GM23248 (cell line): Measurements from ENCODE around the gene MAGEA2B.
"Not testable (repeated sequence)": the region's sequence is repeated elsewhere in the genome, so short reads cannot be mapped to it uniquely, and the experiment has no call there.

Source experiments
- EZH2 ChIP-seq: fragments of 200-600 bp; sonication (generic); IDR thresholded peaks from 2 replicates; pipeline ENCODE4 v1.6.1; 2018; ENCODE audit warnings: antibody characterized with exemption, mild to moderate bottlenecking; ENCODE audit not compliant: insufficient read depth, poor library complexity, severe bottlenecking
- EZH2phosphoT487 ChIP-seq: fragments of 200-600 bp; sonication (generic); IDR thresholded peaks from 2 replicates; pipeline ENCODE4 v1.6.1; 2018; ENCODE audit warnings: antibody characterized with exemption, moderate library complexity, mild to moderate bottlenecking, low read depth; ENCODE audit not compliant: insufficient read depth

GRCh38 chrX:152713815-152714787, at the start of gene MAGEA2B:
- TF ChIP-seq EZH2phosphoT487, EZH2: not testable (repeated sequence)
